ENCODE results near the gene KRT2.

The KRT2 gene

DNA sequence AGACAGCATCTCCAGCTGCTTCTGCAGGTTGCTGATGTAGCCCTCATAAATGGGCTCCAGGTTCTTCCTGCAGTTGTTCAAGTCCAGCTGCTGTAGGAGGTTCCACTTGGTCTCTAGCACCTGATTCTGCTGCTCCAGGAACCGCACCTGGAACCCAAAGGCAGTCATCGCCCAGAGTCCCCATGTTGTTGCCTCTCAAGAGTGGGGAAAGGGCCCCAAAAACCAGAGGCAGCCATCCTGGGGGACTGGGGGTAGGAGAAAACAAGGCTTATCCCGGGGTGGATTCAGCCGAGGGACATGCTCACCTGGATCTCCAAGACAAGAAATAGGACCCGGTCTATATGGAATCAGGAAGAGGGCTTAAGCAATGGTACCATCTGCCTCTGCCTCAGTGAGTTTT is 53.0 kb downstream of the KRT2 start:
- Histone ChIP-seq H3K9ac (ENCODE audit: low read length in 2 of 2) (no peak overlapping the region), H3K9me3 (ENCODE audit: control insufficient read depth in 2 of 2, low read length in 2 of 2) (no peaks in the 10 kb centered on the region), H3K27ac (ENCODE audit: low read length) (no peak overlapping the region), H3K36me3 (ENCODE audit: control insufficient read depth in 2 of 2, insufficient read depth in 2 of 2, low read length in 2 of 2) (no peaks in the 10 kb centered on the region), H3K27me3 (ENCODE audit: control insufficient read depth in 1 of 2, insufficient read depth in 2 of 2, low read length in 2 of 2) (peaks cover 29 to 34% of the 10 kb centered on the region in 2 donors), H3K4me1 (ENCODE audit: control insufficient read depth, insufficient read depth, low read length) (no peaks in the 10 kb centered on the region), H3K4me3 (ENCODE audit: low read length in 2 of 2) (no peak overlapping the region)

Measured in stomach smooth muscle (tissue), 2 donors.